Prostate gland (tissue), 2 donors: ENCODE measurements around the gene FAM50B.

Experiments
- CTCF ChIP-seq, 4 experiments: fragments of 200-600 bp in 2 of 4; fragments of 450-650 bp in 2 of 4; sonication (generic) in 2 of 4; IDR thresholded peaks; 1 replicate in 3 of 4; 2 replicates in 1 of 4; pipeline ENCODE4 v1.5.1; 2016 to 2019; ENCODE audit warnings: antibody characterized with exemption in 4 of 4, mild to moderate bottlenecking in 2 of 4, moderate library complexity in 2 of 4
- POLR2AphosphoS5 ChIP-seq: sonication (generic); formaldehyde crosslinking; IDR thresholded peaks from one replicate; pipeline ENCODE4 v1.6.1; 2017; ENCODE audit warnings: antibody characterized with exemption

GRCh38 chr6:3811191-3811590, 38.0 kb upstream of the FAM50B start:
- no peak for TF ChIP-seq POLR2AphosphoS5
- TF ChIP-seq CTCF (IDR thresholded peaks at IDR 0.05): no peak
